Hematopoietic multipotent progenitor cell treated with erythropoietin and hydrocortisone succinate and interleukin-3 and kit ligand, for 15 days (in vitro differentiated cells): ENCODE data around the gene SPACA5.
"Not testable (repeated sequence)": the region's sequence is repeated elsewhere in the genome, so short reads cannot be mapped to it uniquely, and the experiment has no call there.

Source experiments
- DNase-seq: peaks from one replicate; pipeline ENCODE4 v3.0.0-alpha.2; 2015; ENCODE audit warnings: low spot score

The SPACA5 gene

DNA sequence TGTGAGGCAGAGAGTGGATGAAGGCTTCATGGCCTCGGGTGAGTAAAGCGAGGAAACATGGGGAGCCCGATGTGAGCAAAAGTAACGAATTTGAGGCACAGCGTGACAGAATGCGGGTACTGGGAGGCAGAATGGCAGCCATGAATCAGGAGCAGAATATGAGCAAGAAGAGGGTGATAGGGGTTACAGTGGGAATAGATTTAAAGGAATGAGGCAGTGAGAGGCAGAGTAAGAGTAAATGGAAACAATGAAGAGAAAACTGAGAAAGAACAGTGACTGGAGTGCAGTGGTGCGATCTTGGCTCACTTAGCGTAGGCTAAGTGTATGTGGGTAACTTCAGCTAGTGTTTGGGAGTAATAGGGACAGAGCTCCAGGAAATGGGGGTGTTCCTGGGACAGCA is at the start of gene SPACA5:
Gene SPACA5, plus strand, starts transcription at position 301 of the 400 bp plus-strand sequence. CDS start 815 bp downstream, outside the sequence.
- DNase-seq = not testable (repeated sequence)

DNA sequence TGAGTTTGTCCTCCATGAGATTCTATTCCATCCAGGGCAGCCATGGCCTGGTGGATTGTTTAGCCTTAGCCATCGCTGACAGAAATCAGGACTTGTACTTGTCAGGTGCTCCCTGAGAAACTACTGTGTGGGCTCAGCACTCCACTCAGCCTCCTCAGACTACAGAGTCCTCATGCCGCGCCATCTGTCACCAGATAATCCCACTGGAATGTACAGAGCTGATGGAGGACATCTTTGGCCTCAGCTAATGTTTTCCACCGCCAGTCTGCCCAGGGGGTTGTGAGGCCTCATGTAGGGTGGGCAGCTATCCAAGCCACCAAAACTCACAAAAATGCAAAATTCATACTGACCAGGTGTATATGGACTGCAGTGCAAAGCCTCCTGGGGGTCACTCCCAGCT is 48.6 kb upstream of the SPACA5 start:
- not testable (repeated sequence) for DNase-seq

DNA sequence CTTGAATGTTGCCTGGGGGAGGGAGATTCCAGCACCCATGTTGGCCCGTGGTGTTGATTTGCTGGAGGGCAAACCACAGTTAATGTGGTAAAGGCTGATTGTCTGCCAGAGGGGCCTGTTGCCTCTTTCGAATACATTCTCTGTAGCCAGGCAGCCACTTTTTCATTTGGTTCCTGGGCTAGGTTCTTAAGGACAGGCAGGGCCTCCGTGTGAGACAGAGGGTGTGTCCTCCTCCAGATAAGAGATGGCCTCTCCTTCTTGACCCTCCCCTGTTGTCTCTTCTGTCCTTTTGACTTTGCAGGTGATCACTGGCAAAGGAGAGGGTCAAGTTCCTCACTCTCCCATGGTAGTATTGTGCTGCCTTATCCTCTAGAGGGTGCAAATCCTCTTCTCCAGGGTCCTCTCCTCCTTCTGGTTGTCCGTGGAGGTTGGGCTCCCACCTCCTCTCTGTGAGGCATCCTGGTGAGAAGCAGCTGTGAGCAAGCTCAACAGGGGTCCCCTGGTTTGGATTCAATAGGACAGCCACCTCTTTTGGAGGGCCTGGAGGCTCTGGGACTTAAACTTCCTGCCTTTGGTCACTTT is 47.9 kb upstream of the SPACA5 start:
- DNase-seq = no peak

DNA sequence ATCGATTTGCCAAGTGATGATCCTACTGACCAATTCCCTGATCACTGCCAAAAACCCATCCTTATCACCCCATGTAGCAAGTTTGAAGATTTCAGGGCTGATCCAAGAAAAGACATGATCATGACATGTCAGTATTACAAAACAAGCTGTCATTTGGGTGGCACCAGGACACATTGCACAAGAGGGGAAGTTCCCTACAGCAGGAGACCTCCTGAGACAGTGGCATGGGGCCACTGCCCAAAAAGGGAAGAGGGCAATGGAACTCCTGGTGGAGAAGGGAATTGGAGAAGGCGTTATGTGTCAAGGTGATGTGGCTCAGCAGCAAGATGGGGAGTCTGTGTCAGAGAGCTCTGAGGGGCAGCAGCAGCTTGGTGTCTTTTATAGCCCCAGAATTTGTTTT is 46.4 kb upstream of the SPACA5 start:
- DNase-seq = no peak

- not testable (repeated sequence) for DNase-seq
These were observed 45.0 kb upstream of the SPACA5 start for GRCh38 chrX:47961830-47962229.

DNA sequence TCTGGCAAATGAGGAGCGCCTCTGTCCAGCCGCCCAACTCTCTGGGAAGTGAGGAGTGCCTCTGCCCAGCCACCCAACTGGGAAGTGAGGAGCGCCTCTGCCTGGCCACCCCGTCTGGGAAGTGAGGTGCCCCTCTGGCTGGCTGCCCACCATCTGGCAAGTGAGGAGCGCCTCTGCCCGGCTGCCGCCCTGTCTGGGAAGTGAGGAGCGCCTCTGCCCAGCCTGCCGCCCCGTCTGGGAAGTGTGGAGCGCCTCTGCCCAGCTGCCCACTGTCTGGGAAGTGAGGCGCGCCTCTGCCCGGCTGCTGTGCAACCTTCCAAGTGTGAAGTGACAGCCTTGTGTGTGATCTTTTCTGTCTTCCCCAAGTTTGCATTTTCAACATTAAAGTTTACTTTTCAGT is 41.3 kb upstream of the SPACA5 start:
- DNase-seq = not testable (repeated sequence)

DNA sequence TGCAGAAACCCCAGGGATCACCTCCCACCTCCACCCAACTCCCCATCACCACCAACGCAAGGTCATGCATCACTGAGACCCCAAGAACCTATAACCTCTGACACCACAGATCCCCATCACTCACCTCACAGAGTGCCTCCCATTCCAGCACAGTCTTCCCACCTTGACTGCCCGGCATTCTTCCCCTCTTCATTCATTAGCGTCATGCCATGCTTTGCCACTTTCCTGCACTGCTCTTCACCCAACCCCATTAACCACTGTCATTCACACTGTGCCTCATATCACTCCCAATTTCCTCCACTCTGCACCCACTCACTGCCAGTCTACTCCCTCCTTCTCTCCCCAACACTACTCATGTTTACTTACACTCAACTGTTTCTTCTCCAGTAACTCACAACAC is 33.6 kb upstream of the SPACA5 start:
- no peak for DNase-seq

GRCh38 chrX:47976254-47977151 is 30.3 kb upstream of the SPACA5 start:
- DNase-seq = no peak

- DNase-seq = no peak
These were observed 15.3 kb upstream of the SPACA5 start for GRCh38 chrX:47991263-47992094.

GRCh38 chrX:47992095-47992380 is 14.8 kb upstream of the SPACA5 start:
- no peak for DNase-seq

DNA sequence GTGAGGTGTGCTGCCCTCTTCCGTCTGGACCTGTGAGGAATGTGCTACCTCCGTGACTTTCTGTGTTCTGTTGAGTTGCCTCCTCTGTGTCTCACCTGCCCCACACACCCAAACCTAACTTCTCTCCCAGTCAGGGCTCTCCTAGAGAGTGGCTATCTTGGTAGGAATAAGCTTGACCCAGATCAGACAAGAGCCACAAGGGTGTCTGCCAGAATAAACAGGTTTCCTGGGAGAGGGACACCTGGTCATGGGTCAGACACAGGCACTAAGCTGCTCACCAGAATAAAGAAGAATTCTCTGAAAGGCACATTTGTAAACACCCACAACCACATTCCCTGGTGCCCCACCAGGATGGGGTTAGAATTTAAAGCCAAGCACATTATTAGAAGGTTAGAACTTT is 14.1 kb upstream of the SPACA5 start:
- no peak for DNase-seq

- DNase-seq = no peak
These were observed 5.5 kb upstream of the SPACA5 start for GRCh38 chrX:48001260-48001659.

DNA sequence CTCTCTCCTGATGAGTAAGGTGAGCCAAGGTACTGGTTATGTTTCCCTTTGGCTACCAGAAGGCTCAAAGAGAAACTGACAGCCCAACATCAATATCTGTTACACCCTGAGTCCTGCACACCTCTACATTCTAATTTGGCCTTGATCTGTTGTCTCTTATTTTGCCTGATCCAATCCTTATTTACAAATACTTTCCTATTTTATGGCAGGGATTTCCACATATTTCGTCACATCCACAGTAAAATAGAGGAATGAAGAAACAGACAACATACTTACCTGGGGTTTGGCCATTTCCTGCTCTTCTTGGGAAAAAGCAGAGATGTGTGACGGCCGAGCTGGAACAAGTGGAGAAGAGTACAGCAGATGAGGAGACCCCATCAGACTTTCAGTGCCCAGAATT is 4.5 kb upstream of the SPACA5 start:
- no peak for DNase-seq

DNA sequence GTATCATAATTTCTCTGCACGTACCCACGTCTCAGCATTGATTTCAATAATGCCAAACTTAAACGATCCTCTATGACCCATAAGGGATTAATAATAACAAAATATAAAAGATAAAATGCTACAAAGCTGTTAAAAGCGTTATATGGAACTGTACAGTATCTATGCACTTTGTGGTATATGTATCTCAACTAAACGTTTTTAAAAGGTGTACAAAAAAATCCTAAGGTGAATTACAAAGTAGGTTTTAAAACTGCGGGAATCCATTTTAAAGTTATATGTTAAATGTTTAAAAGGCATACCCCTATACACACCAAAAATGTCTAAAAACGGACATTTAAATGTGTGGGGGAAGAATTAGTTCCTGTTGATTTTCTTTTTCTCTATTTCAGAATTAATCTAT is 3.9 kb upstream of the SPACA5 start:
- no peak for DNase-seq

DNA sequence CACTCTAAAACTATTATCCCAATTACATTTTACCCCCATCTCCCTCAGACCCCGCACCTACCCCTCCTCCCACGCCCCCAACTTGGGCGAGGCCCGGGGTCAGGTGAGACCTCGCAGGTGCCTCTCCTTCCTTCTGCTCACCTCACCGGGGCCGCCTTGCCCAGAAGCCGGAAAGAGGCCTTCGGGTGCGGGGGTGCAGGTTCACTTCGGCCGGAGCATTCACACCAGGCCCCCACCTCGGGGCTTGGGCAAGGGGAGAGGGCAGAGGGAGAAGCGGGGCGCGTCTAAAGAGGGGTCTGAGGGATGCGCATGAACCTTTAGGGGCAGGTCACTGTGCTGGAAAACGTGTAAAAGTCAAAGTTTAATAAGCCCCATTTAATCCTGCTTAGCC is 3.4 kb upstream of the SPACA5 start:
- DNase-seq = no peak

DNA sequence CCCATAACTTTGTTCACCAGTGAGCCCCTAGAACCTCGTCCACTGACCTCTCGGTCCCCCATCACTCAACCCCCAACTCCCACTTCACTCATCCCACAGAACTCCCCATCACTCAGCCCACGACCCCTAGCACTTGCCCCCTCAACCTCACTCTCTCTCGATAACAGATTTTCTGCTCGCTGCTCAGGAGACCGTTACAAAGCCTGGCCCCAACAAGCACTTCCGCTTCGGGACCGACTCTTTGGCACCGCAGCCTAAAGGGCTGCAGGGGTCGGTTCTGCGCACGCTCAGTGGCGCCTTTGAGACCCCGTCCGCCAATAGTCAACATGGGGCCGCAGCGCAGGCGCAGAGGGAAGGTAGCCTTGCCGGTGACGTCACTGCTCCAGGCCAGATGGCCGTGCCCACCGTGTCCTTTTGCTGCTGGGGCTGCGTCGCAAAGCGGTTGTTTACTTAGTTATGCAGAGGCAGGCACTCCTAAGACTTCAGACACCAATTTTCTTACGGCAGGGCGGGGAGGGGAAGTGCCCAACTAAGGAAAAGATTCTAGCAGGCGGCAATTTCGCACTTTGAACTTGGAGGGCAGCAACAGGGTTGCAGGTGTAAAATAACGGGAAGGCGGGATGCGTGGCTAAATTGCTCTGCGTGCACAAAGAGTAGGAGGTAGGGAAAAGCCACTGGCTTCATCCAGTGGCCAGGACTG is 2.9 kb upstream of the SPACA5 start, which contains the start of gene ZNF182:
Gene ZNF182, minus strand, starts transcription at position 232 of the 700 bp plus-strand sequence. CDS start 1,380 bp downstream, outside the sequence.
- DNase-seq = peak; percentile 84

DNA sequence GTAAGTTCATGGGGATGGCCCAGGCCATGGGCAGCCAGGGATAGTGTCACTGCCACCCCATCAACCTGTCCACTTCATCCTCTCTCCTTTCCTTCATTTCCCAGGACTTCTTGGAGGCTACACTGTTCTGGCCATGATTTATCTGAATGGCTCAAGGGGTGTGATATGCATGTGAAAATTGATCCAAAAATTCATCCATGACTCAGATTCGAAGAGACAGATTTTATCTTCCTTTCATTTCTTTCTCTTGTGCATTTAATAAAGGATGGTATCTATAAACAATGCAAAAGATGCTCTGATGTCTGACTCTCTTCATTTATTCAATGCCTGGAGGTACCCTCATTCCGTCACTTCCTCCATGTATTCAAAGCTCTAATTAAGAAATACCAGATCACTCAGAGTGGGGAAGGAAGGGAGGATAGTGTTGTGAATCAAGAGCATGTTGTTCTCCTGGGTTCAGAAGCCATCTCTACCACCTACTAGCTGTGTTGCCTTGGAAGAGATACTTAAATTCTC is 2.7 kb downstream of the SPACA5 start:
- not testable (repeated sequence) for DNase-seq

DNA sequence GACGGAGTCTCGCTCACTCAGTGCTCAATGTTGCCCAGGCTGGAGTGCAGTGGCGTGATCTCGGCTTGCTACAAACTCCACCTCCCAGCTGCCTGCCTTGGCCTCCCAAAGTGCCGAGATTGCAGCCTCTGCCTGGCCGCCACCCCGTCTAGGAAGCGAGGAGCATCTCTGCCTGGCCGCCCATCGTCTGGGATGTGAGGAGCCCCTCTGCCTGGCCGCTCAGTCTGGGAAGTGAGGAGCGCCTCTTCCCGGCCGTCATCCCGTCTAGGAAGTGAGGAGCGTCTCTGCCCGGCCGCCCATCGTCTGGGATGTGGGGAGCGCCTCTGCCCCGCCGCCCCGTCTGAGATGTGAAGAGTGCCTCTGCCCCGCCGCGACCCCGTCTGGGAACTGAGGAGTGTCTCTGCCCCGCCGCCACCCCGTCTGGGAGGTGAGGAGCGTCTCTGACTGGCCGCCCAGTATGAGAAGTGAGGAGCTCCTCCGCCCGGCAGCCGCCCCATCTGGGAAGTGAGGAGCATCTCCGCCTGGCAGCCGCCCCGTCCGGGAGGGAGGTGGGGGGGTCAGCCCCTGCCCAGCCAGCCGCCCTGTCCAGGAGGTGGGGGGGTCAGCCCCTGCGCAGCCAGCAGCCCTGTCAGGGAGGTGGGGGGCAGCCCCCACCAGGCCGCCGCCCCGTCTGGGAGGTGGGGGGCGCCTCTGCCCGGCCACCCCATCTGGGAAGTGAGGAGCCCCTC is 10.0 kb downstream of the SPACA5 start:
- not testable (repeated sequence) for DNase-seq

GRCh38 chrX:48019892-48020291 is 13.1 kb downstream of the SPACA5 start:
- DNase-seq = not testable (repeated sequence)

DNA sequence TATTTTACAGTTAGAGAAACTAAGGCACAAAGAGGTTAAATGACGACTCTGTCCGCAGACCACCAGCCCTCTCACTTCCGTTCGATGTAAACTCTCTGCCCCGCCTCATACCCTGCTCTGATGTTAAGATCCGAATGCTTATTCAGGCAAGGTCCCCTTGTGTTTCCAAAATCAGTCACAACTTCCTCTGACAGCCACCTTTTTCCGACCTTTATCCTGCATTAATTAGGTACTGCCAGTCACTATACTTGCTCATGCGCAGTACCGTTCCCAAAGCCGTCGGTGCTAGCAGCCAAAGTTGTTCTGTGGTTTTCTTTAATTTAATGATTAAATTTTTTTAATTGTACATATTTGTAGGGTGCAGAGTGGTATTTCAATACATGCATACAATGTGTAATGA is 13.7 kb downstream of the SPACA5 start:
- DNase-seq = not testable (repeated sequence)
